HG02981 (cell line): ENCODE data around the gene RHOB.
"Not testable (repeated sequence)": the region's sequence is repeated elsewhere in the genome, so short reads cannot be mapped to it uniquely, and the experiment has no call there.

Source experiments
- ATAC-seq: cut with Tn5 transposase; IDR thresholded peaks from one replicate; pipeline ENCODE4 v1.9.1; 2021; ENCODE audit warnings: mild to moderate bottlenecking, moderate library complexity; ENCODE audit not compliant: unreplicated experiment

The RHOB gene

GRCh38 chr2:20451761-20452499, 5.1 kb downstream of the RHOB start:
- ATAC-seq, result no peak

DNA sequence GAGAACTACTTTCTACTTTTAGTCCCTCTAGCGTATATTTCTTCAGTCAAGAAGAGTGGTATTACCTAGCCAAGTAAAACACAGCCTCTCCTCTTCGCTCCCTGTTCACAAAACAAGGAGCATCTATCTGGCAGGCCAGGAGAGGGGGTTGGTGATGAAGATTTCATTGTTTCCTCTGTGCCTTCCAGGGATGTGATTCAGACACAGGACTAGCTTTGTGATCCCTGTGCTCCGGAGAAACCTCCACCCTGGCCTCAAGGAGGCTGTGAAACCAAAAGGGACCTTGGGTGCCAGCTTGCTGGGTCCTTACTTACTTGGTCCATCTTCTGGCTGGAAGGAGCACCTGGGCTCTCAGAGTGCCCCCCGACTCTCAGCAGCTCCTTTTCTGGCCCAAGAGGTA, 5.7 kb downstream of the RHOB start:
- no peak for ATAC-seq

DNA sequence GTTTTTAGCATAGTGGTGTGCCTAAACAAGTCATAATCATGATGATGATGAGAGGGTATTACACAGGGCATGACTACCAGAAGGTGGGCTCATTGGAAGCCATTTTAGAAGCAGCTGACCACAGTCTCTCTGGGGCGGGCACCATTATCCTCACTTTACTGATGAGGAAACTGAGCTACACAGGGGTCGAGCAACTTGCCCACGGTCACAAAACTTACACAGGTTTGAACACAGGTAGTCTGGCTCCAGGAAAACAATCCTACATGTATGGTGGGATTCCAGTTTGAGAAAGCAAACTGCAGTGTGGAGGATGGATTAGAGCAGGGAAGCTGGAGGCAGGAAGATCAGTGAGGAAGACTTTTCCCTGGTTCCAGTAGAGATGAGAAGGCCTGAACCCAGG, 6.2 kb downstream of the RHOB start:
- ATAC-seq, result no peak

DNA sequence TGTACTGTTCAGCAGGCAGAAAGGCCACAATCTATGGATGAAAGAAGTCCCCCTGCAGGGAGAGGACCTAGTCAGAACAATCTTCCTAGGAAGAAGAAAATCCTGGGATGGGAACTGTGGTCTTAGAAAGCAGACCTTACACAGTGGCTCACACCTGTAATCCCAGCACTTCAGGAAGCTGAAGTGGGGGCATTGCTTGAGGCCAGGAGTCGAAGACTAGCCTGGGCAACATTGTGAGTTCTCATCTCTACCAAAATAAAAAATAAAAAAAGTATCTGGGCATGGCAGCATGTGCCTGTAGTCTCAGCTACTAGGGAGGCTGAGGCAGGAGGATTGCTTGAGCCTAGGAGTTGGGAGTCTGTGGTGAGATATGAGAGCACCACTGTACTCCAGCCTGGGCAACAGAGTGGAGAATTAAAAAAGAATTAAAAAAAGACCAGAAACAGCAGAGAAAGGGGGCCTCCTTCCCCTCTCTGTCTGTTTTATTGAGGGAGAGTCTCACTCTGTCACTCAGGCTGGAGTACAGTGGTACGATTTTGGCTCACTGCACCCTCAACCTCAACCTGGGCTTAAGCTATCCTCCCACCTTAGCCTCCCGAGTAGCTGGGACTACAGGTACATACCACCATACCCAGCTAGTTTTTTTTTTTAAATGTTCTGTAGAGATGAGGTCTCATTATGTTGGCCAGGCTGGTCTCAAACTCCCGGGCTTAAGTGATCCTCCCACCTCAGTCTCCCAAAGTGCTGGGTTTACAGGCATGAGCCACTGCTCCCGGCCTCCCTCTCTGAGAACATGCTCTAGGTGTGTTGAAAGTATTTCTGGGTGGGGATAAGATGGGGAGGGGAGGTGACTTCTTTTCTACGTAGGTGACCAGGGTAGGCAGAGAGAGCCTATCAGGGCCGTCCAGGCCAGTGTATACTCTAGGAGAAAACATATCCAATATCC, 7.4 kb downstream of the RHOB start:
- no peak for ATAC-seq

- no peak for ATAC-seq
These were observed 8.3 kb downstream of the RHOB start for GRCh38 chr2:20455076-20455587.

GRCh38 chr2:20456116-20456571, 9.3 kb downstream of the RHOB start:
- no peak for ATAC-seq

- no peak for ATAC-seq
These were observed 10.0 kb downstream of the RHOB start for GRCh38 chr2:20456636-20457426.

- ATAC-seq, result no peak
These were observed 11.1 kb downstream of the RHOB start for GRCh38 chr2:20457661-20458630.

GRCh38 chr2:20458737-20459484, 12.0 kb downstream of the RHOB start:
- ATAC-seq, result not testable (repeated sequence)

- ATAC-seq, result no peak
These were observed 19.0 kb downstream of the RHOB start for GRCh38 chr2:20465716-20466394.

DNA sequence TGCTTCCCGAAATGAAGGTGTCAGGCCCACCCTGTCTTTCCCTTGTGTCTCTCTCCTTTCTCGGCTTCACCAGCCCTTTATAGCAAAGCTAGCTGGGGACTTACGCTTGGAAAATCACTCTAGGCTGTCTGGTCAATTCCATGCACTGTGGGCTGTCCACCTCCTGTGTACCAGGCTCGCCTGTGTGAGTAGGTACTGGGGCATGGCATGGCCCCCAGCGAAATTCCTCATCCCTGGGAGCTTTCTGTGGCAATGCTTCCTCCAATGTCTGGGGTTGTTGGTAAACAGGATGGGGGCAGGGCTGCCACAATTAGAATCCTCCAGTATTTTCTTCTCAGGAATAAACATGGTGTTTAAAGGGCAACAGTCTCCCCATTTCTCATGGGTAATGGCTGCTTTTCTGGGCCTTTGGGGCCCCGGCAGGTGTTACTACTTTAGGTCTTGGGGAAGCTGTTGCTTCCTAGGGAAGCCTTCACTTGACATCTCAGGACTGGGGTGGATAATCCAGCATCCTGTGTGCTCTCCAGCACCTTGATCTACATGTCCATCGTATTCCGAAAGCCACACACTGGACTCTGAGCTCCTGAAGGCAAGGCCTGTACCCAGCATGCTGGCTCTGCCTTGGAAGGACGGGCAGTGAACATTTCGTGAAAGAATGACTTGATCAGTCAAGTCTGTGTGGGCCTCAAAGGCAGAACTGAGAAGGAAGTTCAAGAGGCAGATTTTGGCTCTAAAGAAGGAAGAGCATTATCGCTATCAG, 21.1 kb downstream of the RHOB start:
- ATAC-seq, result no peak

DNA sequence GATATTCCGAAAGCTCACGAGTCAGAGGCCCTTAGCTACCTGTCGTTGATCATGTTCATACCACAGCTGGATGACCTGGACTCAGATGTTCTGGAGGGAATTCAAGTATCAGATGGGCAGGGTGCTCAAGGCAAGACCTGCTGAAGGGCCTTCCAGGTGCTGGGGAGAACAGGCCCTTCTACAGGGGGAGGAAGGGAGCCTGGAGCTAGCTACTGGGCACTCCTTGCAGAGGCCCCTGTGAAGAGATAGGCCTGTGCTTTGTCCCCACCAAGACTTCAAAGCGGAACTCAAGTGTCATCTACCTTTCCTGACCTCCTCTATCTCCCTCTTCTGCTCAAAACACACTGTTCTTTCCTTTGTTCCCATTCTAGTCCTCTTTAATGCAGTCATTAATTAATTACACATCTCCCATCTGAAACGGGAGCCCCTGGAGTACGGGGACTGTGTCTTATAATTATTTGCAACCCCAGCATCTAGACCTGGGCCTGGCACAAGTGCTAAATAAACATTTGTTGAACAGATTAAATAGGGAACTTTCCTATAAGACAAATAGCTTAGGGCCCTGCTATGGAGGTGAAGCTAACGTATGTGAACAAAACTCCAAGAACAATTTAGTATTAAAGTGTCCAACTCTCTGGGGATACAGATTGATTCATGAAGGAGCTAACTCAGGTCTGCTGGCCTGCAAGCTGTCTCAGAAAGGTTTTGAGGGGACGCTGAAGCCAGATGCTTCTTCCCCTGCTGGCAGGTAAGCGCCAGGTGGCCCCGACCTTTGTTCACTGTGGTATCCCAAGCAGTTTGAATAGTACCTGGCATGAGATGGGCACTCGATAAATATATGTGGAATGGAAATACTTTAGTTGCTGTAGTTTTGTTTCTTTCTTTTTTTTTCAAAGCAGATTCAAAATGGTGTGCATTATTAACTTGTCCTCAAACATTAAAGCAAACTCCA, 22.0 kb downstream of the RHOB start:
- ATAC-seq, result no peak

DNA sequence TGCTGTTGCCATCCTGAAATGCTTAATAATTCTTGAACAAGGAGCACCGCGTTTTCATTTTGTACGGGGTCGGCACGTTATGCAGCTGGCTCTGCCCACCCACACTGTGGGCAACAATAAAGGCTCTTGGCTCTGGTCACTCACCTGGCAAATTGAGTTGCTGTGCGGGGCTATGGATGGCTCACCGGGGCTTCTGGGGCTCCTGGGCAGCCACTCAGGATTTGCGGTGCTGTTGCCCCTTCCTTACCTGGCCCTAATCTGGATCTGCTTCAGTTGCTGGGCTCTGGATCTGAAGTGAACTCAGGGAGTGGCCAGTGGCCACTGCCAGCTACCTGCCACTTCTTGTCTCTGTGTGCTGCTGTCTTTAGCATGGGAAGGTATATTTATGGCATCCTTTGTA, 22.7 kb downstream of the RHOB start:
- ATAC-seq, result no peak

GRCh38 chr2:20470211-20470610, 23.3 kb downstream of the RHOB start:
- no peak for ATAC-seq

DNA sequence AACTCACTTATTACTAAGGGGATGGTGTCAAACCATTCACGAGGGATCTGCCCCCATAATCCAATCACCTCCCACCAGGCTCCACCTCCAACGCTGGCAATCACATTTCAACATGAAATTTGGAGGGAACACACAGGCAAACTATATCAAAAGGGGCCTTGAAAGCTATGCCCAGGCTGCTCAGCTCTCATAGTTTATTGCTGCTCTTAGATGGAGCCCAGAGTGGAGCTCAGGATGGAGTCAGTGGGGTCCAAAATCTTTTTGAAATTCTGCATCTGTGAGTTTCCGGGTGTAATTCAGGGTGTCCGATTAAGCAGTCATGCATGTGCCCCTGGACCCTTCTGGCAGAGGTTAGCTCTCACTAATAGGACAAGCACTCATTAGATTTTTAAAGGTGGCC, 24.3 kb downstream of the RHOB start:
- no peak for ATAC-seq

- ATAC-seq, result no peak
These were observed 25.2 kb downstream of the RHOB start for GRCh38 chr2:20471902-20472559.
